ENCODE data around the gene ATXN7L1.

DNA sequence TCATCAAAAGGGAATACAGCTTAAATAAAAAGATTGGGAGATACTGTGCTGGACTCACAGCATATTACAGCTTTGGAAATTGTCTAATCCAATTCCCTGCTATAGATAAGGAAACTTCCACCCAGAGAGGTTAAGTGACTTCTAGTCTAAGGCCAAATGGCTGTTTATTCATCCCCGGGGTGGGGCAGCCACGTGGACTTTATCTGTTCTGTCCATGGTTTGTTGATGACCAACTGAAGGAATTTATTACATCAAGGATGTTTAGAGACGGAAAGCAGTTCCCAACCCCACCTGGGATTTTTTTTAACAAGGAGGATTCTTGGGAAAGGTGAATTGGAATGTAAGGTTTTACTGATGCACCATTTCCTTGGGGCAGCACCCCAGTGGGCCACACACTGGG lies 88.6 kb downstream of the ATXN7L1 start:
- TF ChIP-seq, protein P1, sequence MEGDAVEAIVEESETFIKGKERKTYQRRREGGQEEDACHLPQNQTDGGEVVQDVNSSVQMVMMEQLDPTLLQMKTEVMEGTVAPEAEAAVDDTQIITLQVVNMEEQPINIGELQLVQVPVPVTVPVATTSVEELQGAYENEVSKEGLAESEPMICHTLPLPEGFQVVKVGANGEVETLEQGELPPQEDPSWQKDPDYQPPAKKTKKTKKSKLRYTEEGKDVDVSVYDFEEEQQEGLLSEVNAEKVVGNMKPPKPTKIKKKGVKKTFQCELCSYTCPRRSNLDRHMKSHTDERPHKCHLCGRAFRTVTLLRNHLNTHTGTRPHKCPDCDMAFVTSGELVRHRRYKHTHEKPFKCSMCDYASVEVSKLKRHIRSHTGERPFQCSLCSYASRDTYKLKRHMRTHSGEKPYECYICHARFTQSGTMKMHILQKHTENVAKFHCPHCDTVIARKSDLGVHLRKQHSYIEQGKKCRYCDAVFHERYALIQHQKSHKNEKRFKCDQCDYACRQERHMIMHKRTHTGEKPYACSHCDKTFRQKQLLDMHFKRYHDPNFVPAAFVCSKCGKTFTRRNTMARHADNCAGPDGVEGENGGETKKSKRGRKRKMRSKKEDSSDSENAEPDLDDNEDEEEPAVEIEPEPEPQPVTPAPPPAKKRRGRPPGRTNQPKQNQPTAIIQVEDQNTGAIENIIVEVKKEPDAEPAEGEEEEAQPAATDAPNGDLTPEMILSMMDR (IDR thresholded peaks at IDR 0.05) = no peak
- TF ChIP-seq POLR2AphosphoS5 (IDR thresholded peaks at IDR 0.05) = no peak

Measured in prostate gland (tissue), 2 donors.